IMR-90 (cell line): ENCODE measurements around the gene ZKSCAN5. TPM values are rescaled to one million over a fixed set of nuclear protein-coding genes. Genes with fewer than 3 reads are reported as not detected.

Experiments
- ATAC-seq: fragments of 200-7000 bp; cut with Tn5 transposase; 2 replicates; pipeline ENCODE4 v1.9.1; 2020; ENCODE audit warnings: low read depth, mild to moderate bottlenecking, moderate library complexity
- BruUV-seq: library from RNA; stranded (reverse); fragments of 400-500 nt; replicated peaks from 2 replicates; lab custom pipeline; 2021; lab: Mats Ljungman, UMichigan
- CTCF ChIA-PET: fragments of 300-600 bp; formaldehyde crosslinking; extraction: SDS; loops from one replicate; lab custom pipeline; 2021; ENCODE audit warnings: antibody characterized with exemption; lab: Yijun Ruan, JAX
- POLR2A ChIA-PET: fragments of 300-600 bp; sonication (Branson Sonifier 250); formaldehyde crosslinking; loops from one replicate; lab custom pipeline; 2022; ENCODE audit warnings: antibody characterized with exemption; ENCODE audit not compliant: unreplicated experiment; lab: Charles Lee
- DNase-seq: peaks from one replicate; pipeline ENCODE4 v3.0.0; 2013
- H2AFZ ChIP-seq: replicated peaks from 2 replicates; pipeline ENCODE3; 2013; ENCODE audit warnings: low read length, mild to moderate bottlenecking; ENCODE audit not compliant: poor library complexity
- H2AK5ac ChIP-seq: 2 replicates; pipeline ENCODE4 v1.6.1; 2013; ENCODE audit warnings: low read depth, low read length, inconsistent platforms
- H2AK9ac ChIP-seq: replicated peaks from 2 replicates; pipeline ENCODE3; 2013; ENCODE audit warnings: mild to moderate bottlenecking, low read depth, low read length, moderate library complexity; ENCODE audit not compliant: poor library complexity
- H2BK120ac ChIP-seq: 2 replicates; pipeline ENCODE4 v1.6.1; 2013; ENCODE audit warnings: low read depth, low read length, inconsistent platforms
- H2BK15ac ChIP-seq: 3 replicates; pipeline ENCODE4 v1.6.1; 2013; ENCODE audit warnings: low read depth, low read length, inconsistent platforms
- H2BK20ac ChIP-seq: 2 replicates; pipeline ENCODE4 v1.6.1; 2013; ENCODE audit warnings: low read depth, mild to moderate bottlenecking, inconsistent platforms, low read length, moderate library complexity
- H2BK5ac ChIP-seq: 2 replicates; pipeline ENCODE4 v1.6.1; 2013; ENCODE audit warnings: mild to moderate bottlenecking, low read depth, low read length, inconsistent platforms; ENCODE audit not compliant: poor library complexity, severe bottlenecking
- H3K14ac ChIP-seq: replicated peaks from 2 replicates; pipeline ENCODE4 v1.6.1; 2013; ENCODE audit warnings: low read depth, low read length, inconsistent platforms
- H3K18ac ChIP-seq: 2 replicates; pipeline ENCODE4 v1.6.1; 2013; ENCODE audit warnings: low read depth, low read length, control low read depth
- H3K23ac ChIP-seq: 2 replicates; pipeline ENCODE4 v1.6.1; 2013; ENCODE audit warnings: low read depth, low read length, inconsistent platforms
- H3K27ac ChIP-seq: 2 replicates; pipeline ENCODE4 v1.5.1; 2013; ENCODE audit warnings: mild to moderate bottlenecking, control low read depth, low read length; ENCODE audit not compliant: insufficient read depth
- H3K27me3 ChIP-seq: 2 replicates; pipeline ENCODE4 v1.6.1; 2013; ENCODE audit warnings: low read length; ENCODE audit not compliant: control insufficient read depth, insufficient read depth
- H3K36me3 ChIP-seq: 2 replicates; pipeline ENCODE4 v1.6.1; 2013; ENCODE audit warnings: low read length, mixed read lengths; ENCODE audit not compliant: control insufficient read depth, insufficient read depth
- H3K4ac ChIP-seq: 2 replicates; pipeline ENCODE4 v1.6.1; 2013; ENCODE audit warnings: low read depth, low read length, inconsistent platforms
- H3K4me1 ChIP-seq: 2 replicates; pipeline ENCODE4 v1.6.1; 2013; ENCODE audit warnings: low read length, mixed read lengths; ENCODE audit not compliant: control insufficient read depth, insufficient read depth
- H3K4me2 ChIP-seq: 2 replicates; pipeline ENCODE4 v1.6.1; 2013; ENCODE audit warnings: low read depth, mild to moderate bottlenecking, control low read depth, low read length, moderate library complexity
- H3K4me3 ChIP-seq: 2 replicates; pipeline ENCODE4 v1.5.1; 2013; ENCODE audit warnings: low read depth, mild to moderate bottlenecking, control low read depth, low read length, moderate library complexity; ENCODE audit not compliant: insufficient read depth
- H3K56ac ChIP-seq: 2 replicates; pipeline ENCODE4 v1.6.1; 2013; ENCODE audit warnings: low read length, inconsistent platforms; ENCODE audit not compliant: insufficient read depth; ENCODE audit errors: extremely low read depth
- H3K79me1 ChIP-seq, 2 experiments: 2 replicates each; pipeline ENCODE4 v1.6.1; 2013; ENCODE audit warnings: low read length in 2 of 2, inconsistent platforms in 1 of 2, low read depth in 1 of 2
- H3K9ac ChIP-seq: 2 replicates; pipeline ENCODE4 v1.6.1; 2013; ENCODE audit warnings: low read depth, low read length, control low read depth
- H3K9me1 ChIP-seq: 2 replicates; pipeline ENCODE4 v1.6.1; 2013; ENCODE audit warnings: low read length, inconsistent platforms; ENCODE audit not compliant: insufficient read depth
- H3K9me3 ChIP-seq: 2 replicates; pipeline ENCODE4 v1.6.1; 2013; ENCODE audit warnings: low read length; ENCODE audit not compliant: control insufficient read depth, insufficient read depth
- H4K20me1 ChIP-seq: 2 replicates; pipeline ENCODE4 v1.6.1; 2013; ENCODE audit warnings: low read length, inconsistent platforms; ENCODE audit not compliant: insufficient read depth
- H4K5ac ChIP-seq: 2 replicates; pipeline ENCODE4 v1.6.1; 2013; ENCODE audit warnings: mild to moderate bottlenecking, low read depth, low read length, control low read depth
- H4K8ac ChIP-seq, 2 experiments: 2 replicates each; pipeline ENCODE4 v1.6.1; 2013; ENCODE audit warnings: low read depth in 2 of 2, low read length in 2 of 2, control low read depth in 1 of 2, inconsistent platforms in 1 of 2
- H4K91ac ChIP-seq: 2 replicates; pipeline ENCODE4 v1.6.1; 2013; ENCODE audit warnings: low read depth, low read length, inconsistent platforms; ENCODE audit not compliant: insufficient read depth
- BHLHE40 ChIP-seq: fragments of 150-350 bp; IDR thresholded peaks from 2 replicates; pipeline ENCODE4 v1.6.1; 2016; ENCODE audit warnings: mild to moderate bottlenecking, low read depth, low read length
- CEBPB ChIP-seq: IDR thresholded peaks from 2 replicates; pipeline ENCODE4 v1.6.1; 2012; ENCODE audit warnings: low read depth, low read length, improper control_type of control experiment
- CHD1 ChIP-seq: IDR thresholded peaks from 2 replicates; pipeline ENCODE4 v1.6.1; 2012; ENCODE audit warnings: low read depth, low read length, improper control_type of control experiment
- ELK1 ChIP-seq: fragments of 150-350 bp; IDR thresholded peaks from 2 replicates; pipeline ENCODE4 v1.6.1; 2016; ENCODE audit warnings: low read depth, mild to moderate bottlenecking, low read length, moderate library complexity, borderline replicate concordance
- FOS ChIP-seq: fragments of 150-350 bp; IDR thresholded peaks from 2 replicates; pipeline ENCODE4 v1.6.1; 2016; ENCODE audit warnings: low read depth, low read length
- MAFK ChIP-seq: IDR thresholded peaks from 2 replicates; pipeline ENCODE4 v1.6.1; 2012; ENCODE audit warnings: low read depth, low read length, improper control_type of control experiment
- MAZ ChIP-seq: IDR thresholded peaks from 2 replicates; pipeline ENCODE4 v1.6.1; 2012; ENCODE audit warnings: low read depth, mild to moderate bottlenecking, low read length, improper control_type of control experiment, moderate library complexity, borderline replicate concordance
- MXI1 ChIP-seq: IDR thresholded peaks from 2 replicates; pipeline ENCODE4 v1.6.1; 2012; ENCODE audit warnings: low read depth, mild to moderate bottlenecking, low read length, moderate library complexity, borderline replicate concordance
- NFE2L2 ChIP-seq: fragments of 150-350 bp; IDR thresholded peaks from 2 replicates; pipeline ENCODE4 v1.6.1; 2016; ENCODE audit warnings: low read depth, mild to moderate bottlenecking, low read length
- RAD21 ChIP-seq: IDR thresholded peaks from 2 replicates; pipeline ENCODE4 v1.6.1; 2012; ENCODE audit warnings: low read length, improper control_type of control experiment
- RCOR1 ChIP-seq: IDR thresholded peaks from 2 replicates; pipeline ENCODE4 v1.6.1; 2012; ENCODE audit warnings: mild to moderate bottlenecking, low read length, improper control_type of control experiment; ENCODE audit not compliant: insufficient replicate concordance
- USF2 ChIP-seq: fragments of 150-350 bp; IDR thresholded peaks from 2 replicates; pipeline ENCODE4 v1.6.1; 2017; ENCODE audit warnings: mild to moderate bottlenecking, antibody characterized with exemption, low read length, low read depth
- WGBS, 2 experiments: methylation state at CpG; one replicate each; pipeline versions ENCODE4 v1.1.5 to v1.1.7; 2013; ENCODE audit warnings: missing lambda C conversion rate in 2 of 2; ENCODE audit not compliant: insufficient read length in 1 of 2; ENCODE audit errors: extremely low coverage in 2 of 2; 5-methylcytosine and 5-hydroxymethylcytosine counted together
- dilution Hi-C: fragments of 300-500 bp; cut with HindIII; formaldehyde crosslinking; loops from one replicate; pipeline ENCODE4 v1.14.3; 2018; ENCODE audit warnings: low sequenced_read_pairs; ENCODE audit not compliant: unreplicated experiment
- in situ Hi-C: fragments of 300-500 bp; cut with MboI; formaldehyde crosslinking; loops from 3 replicates; pipeline ENCODE4 v1.14.3; 2019; ENCODE audit warnings: low sequenced_read_pairs, inconsistent platforms, mixed read lengths
- intact Hi-C: fragments of 100-400 bp; cut with micrococcal nuclease; formaldehyde crosslinking; loops from 2 replicates; pipeline ENCODE4 v1.10.0; 2022
- polyA plus RNA-seq, 3 experiments: library from polyadenylated mRNA; depleted of rRNA; stranded (reverse); fragments of >200 nt; gene quantifications; 2 replicates each; pipeline ENCODE4 v1.2.3, GENCODE V29; 2012; ENCODE audit warnings: low replicate concordance in 1 of 3
- total RNA-seq: library from RNA; depleted of rRNA; stranded (reverse); fragments of >200 nt; gene quantifications from 2 replicates; pipeline ENCODE4 v1.2.3, GENCODE V29; 2012

The ZKSCAN5 gene
- total and polyA plus RNA-seq, 2 of the 4 experiments (the other 2 are of a cell fraction): 5.5 to 16.3 TPM

GRCh38 chr7:99559175-99559915, 54.9 kb downstream of the ZKSCAN5 start:
- Histone ChIP-seq H3K18ac (peak overlapping the region; percentile 67), H4K8ac (peak overlapping the region; percentile 98 to 99), H2BK20ac (no peak overlapping the region), H3K36me3 (peaks cover 36% of the 10 kb centered on the region), H4K20me1 (peaks cover 9% of the 10 kb centered on the region; the same call in 1 of the 2 replicates), H2BK120ac (peak overlapping the region; percentile 64), H3K9me3 (no peaks in the 10 kb centered on the region), H3K79me1 (peaks cover 37 to 70% of the 10 kb centered on the region in 2 experiments), H2BK15ac (peak overlapping the region; percentile 42; the same call in 2 of the 3 replicates), H4K5ac (peak overlapping the region; percentile 90), H3K27ac (peak overlapping the region; percentile 97), H3K23ac (peak overlapping the region; percentile 65), H2AK5ac (peak overlapping the region; percentile 74), H3K9me1 (peaks cover 27% of the 10 kb centered on the region), H3K4me2 (peak overlapping the region; percentile 79), H3K9ac (peak overlapping the region; percentile 97), H2AFZ (peak overlapping the region; percentile 98), H3K56ac (peak overlapping the region; percentile 90), H2AK9ac (peak overlapping the region; percentile 95), H3K4me3 (peak overlapping the region; percentile 83), H2BK5ac (peak overlapping the region; percentile 94), H3K4ac (peak overlapping the region; percentile 79), H3K4me1 (peaks cover 17% of the 10 kb centered on the region), H3K14ac (peak overlapping the region; percentile 89), H4K91ac (peak overlapping the region; percentile 75), H3K27me3 (no peaks in the 10 kb centered on the region)
- 0% methylated on average over 4 of the region's 31 CpGs; no CpG with 5 or more reads in 1 of the 2 experiments for WGBS, 2 experiments
- DNase-seq (peak; percentile 38), ATAC-seq (no peak)
- dilution Hi-C loops (no loop called here), in situ Hi-C loops (no loop called here), intact Hi-C loops (loop anchor here (5.0 kb wide), 1 partner anchor 358 kb away; the partner anchor contains the start of gene TRIM4)
- BruUV-seq: no TSS peak
- POLR2A ChIA-PET: no interaction called here
- TF ChIP-seq MAFK (no peak), RCOR1 (no peak), MAZ (no peak), FOS (no peak), ELK1 (no peak), CEBPB (no peak), BHLHE40 (no peak), USF2 (no peak), CHD1 (no peak), MXI1 (no peak), NFE2L2 (no peak), RAD21 (no peak)
- CTCF ChIA-PET: interaction anchor here (0.6 to 0.9 kb wide), 2 partner anchors 58 to 1198 kb away, joined by 3 read pairs; no protein-coding TSS in a partner anchor
